Lower lobe of right lung (tissue), 2 donors: ENCODE data around the gene PRIMA1. TPM values are rescaled to one million over a fixed set of nuclear protein-coding genes. Genes with fewer than 3 reads are reported as not detected.

ENCODE experiments used
- ATAC-seq, 2 donors: fragments of 200-7000 bp; cut with Tn5 transposase; one replicate each; pipeline ENCODE4 v1.9.1; 2020 to 2022; ENCODE audit warnings: mild to moderate bottlenecking in 2 of 2, moderate library complexity in 2 of 2
- DNase-seq: peaks from one replicate; pipeline ENCODE4 v3.0.0-alpha.2; 2020
- H3K27ac ChIP-seq: fragments of 200-600 bp; one replicate; pipeline ENCODE4 v1.8.0; 2022
- H3K27me3 ChIP-seq: fragments of 200-600 bp; one replicate; pipeline ENCODE4 v1.8.0; 2022; ENCODE audit warnings: low read depth
- H3K36me3 ChIP-seq: fragments of 200-600 bp; one replicate; pipeline ENCODE4 v1.8.0; 2022; ENCODE audit warnings: mild to moderate bottlenecking
- H3K4me1 ChIP-seq: fragments of 200-600 bp; one replicate; pipeline ENCODE4 v1.8.0; 2022
- H3K4me3 ChIP-seq: fragments of 200-600 bp; one replicate; pipeline ENCODE4 v1.8.0; 2022; ENCODE audit warnings: mild to moderate bottlenecking
- H3K9me3 ChIP-seq: fragments of 200-600 bp; one replicate; pipeline ENCODE4 v1.8.0; 2022
- intact Hi-C: fragments of 100-400 bp; cut with DNase I; formaldehyde crosslinking; loops from one replicate; pipeline ENCODE4 v1.11.0; 2022
- long read RNA-seq: library from polyadenylated mRNA; unstranded; transcript quantifications from one replicate; pipeline ENCODE4 v2.0.0, GENCODE V29; 2021
- total RNA-seq: library from RNA; stranded (reverse); fragmentation: NEBNext Ultra II Directional; extraction: Animal tissue kit (Norgen Biotek cat#: 25700); gene quantifications from one replicate; pipeline ENCODE4 v1.2.1, GENCODE V29; 2021
- TF ChIP-seq, protein P1 (sequence below): fragments of 200-600 bp; IDR thresholded peaks from one replicate; pipeline ENCODE4 v1.8.0; 2022; ENCODE audit warnings: antibody characterized with exemption, mild to moderate bottlenecking
- donor health status: DM: no; HTN: yes; CAD: no; lungs with severe emphysema.

PRIMA1 gene, protein sequence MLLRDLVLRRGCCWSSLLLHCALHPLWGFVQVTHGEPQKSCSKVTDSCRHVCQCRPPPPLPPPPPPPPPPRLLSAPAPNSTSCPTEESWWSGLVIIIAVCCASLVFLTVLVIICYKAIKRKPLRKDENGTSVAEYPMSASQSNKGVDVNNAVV
- 3.0 TPM for total RNA-seq
- long read RNA-seq, partial matches to known transcripts, result 0 of 6 reads
- long read RNA-seq, other reads (novel, unspliced or antisense), result 6 of 6 reads

DNA sequence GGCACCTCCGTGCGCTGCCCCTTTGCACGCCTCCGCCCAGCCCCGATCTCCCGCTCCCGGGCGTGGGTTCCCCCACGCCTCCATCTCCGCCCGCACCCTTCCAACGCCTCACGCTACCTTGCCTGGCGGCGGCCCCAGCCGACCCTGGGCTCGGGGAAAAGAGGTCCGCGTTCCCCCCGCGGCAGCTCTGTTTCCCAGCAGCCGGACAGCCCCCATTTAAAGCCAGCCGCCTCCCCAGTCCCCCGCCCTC, at the start of gene PRIMA1:
Gene PRIMA1 (minus strand): TSS at position 193 of the 250 bp plus-strand sequence. CDS start 767 bp downstream, outside the sequence.
- Histone ChIP-seq H3K9me3 (no peaks in the 10 kb centered on the region), H3K4me1 (no peaks in the 10 kb centered on the region), H3K27ac (no peak within 1 kb of the TSS), H3K4me3 (peak within 1 kb of the TSS; percentile 46), H3K27me3 (peaks cover 34% of the 10 kb centered on the region), H3K36me3 (no peaks in the 10 kb centered on the region)
- no peak for DNase-seq
- intact Hi-C loops, result no loop called here
- TF ChIP-seq, protein P1, sequence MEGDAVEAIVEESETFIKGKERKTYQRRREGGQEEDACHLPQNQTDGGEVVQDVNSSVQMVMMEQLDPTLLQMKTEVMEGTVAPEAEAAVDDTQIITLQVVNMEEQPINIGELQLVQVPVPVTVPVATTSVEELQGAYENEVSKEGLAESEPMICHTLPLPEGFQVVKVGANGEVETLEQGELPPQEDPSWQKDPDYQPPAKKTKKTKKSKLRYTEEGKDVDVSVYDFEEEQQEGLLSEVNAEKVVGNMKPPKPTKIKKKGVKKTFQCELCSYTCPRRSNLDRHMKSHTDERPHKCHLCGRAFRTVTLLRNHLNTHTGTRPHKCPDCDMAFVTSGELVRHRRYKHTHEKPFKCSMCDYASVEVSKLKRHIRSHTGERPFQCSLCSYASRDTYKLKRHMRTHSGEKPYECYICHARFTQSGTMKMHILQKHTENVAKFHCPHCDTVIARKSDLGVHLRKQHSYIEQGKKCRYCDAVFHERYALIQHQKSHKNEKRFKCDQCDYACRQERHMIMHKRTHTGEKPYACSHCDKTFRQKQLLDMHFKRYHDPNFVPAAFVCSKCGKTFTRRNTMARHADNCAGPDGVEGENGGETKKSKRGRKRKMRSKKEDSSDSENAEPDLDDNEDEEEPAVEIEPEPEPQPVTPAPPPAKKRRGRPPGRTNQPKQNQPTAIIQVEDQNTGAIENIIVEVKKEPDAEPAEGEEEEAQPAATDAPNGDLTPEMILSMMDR, result no peak
- ATAC-seq, result no peak

DNA sequence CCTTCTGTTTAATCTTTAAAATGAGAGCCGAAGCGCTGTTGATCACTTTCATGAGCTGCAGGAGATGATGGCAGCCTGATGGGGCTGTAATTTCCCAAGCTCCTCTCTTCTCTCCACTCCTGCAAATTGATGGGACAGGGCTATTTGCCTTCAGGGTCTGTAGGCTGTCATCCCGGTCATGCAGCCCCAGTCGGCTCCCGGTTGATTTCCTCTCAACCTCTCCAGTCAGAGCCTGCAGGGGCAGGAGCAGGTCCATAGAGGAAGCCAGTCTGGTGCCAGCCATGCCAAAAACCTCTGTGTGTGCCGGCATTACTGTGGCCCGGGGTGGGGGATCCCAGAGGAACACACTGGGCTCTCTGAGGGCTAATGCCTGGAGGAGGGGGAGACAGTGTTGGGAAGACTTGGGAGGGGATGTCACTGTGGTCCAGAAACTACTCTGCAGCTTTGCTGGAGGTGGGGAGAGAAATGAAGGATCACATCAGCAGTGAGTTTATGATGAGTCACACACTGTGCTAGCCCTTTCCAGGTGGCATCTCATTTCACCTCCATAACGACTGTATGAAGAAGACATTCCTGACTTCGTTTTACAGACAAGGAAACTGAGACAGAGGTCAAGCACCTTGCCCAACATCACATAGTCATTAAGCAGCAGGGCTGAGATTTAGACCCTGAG, 46.5 kb upstream of the PRIMA1 start:
- no peaks in the 10 kb centered on the region for H3K36me3 ChIP-seq
- peaks cover 10% of the 10 kb centered on the region for H3K27me3 ChIP-seq
- H3K9me3 ChIP-seq, result no peaks in the 10 kb centered on the region
- H3K4me1 ChIP-seq, result no peaks in the 10 kb centered on the region
- H3K4me3 ChIP-seq, result no peak overlapping the region
- ATAC-seq, result no peak
- no peak overlapping the region for H3K27ac ChIP-seq
- TF ChIP-seq, protein P1, result no peak
- no peak for DNase-seq
- intact Hi-C loops, result no loop called here

DNA sequence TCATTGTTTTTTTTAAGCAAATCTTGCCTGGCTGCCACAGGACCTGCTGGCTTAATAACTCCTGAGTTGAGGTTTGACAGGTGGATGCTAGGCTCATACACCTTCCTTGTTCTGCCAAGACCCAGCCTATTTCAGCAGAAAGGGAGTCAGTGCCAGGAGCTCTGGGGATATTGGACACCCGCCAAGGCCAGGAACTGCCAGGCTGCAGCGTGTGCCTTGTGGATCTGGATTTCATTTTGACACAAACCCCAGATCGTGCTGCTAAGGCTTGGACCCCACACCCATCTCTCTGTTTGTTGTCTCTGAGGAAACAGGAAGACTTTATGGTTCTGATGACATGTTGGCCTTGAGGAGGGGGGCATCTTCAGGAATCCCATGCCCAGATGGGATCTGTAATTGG, 44.4 kb upstream of the PRIMA1 start:
- no peak overlapping the region for H3K27ac ChIP-seq
- H3K36me3 ChIP-seq, result no peaks in the 10 kb centered on the region
- no peaks in the 10 kb centered on the region for H3K4me1 ChIP-seq
- ATAC-seq, result peak in 1 of 2 donors; percentile 49
- TF ChIP-seq, protein P1, result no peak
- peaks cover 10% of the 10 kb centered on the region for H3K27me3 ChIP-seq
- DNase-seq, result no peak
- no peaks in the 10 kb centered on the region for H3K9me3 ChIP-seq
- intact Hi-C loops, result no loop called here
- H3K4me3 ChIP-seq, result no peak overlapping the region

DNA sequence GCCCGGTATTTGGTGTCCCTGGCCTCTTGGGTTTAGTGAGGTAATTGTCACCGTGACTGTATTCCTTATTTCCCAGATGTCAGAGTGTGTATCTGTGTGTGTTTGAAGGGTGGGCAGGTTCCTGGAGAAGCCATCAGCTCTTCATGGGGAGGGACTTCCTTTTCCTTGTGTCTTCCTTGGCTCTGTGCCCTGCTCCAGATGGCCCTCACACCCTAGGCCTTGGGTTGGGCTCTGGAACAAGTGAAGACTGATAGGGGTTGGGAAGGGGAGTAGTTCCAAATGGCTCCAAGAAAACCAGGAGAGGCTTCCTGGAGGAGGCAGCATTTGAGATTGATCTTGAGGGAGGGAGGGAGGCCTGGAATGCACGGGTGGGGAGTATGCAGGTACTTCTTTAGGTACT, 43.8 kb upstream of the PRIMA1 start:
- TF ChIP-seq, protein P1, result no peak
- no peak for DNase-seq
- H3K27ac ChIP-seq, result no peak overlapping the region
- no peaks in the 10 kb centered on the region for H3K36me3 ChIP-seq
- no peaks in the 10 kb centered on the region for H3K9me3 ChIP-seq
- H3K27me3 ChIP-seq, result peaks cover 10% of the 10 kb centered on the region
- no peak overlapping the region for H3K4me3 ChIP-seq
- H3K4me1 ChIP-seq, result no peaks in the 10 kb centered on the region
- intact Hi-C loops, result no loop called here
- no peak for ATAC-seq

DNA sequence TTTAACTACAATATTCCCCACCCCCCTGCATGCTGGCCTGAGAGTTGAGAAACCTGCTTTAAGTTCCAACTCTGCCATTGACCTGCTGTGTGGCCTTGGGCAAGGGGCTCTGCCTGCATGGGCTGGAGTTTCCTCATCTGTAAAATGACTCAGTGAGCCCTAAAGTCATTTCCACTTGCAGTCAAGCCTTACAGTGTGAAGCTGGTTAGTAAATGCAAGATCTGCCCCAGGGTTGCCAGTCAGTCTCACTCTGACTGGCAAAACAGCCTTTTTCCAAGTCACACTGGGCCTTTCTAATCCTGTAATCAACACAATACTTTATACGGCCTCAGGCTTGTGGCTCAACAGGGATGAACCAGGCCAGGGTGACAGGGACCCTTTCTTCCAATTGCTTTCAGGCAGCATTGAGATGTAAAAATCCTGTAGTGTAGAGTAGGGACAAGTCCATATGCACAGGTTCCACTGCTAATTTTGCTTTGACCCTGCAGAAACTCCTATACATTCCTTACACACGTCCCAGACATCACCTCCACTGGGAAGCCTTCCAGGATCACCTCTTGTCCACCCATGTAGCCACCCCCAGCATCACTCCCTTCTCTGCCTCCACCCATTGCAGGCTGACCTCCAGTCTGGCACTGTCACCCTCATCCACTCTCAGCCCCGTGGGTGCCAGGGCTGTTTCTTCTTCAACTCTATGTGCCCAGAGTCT, 42.6 kb upstream of the PRIMA1 start:
- no peak overlapping the region for H3K27ac ChIP-seq
- H3K4me3 ChIP-seq, result no peak overlapping the region
- H3K4me1 ChIP-seq, result no peaks in the 10 kb centered on the region
- DNase-seq, result no peak
- ATAC-seq, result no peak
- H3K36me3 ChIP-seq, result no peaks in the 10 kb centered on the region
- no peaks in the 10 kb centered on the region for H3K9me3 ChIP-seq
- intact Hi-C loops, result no loop called here
- TF ChIP-seq, protein P1, result no peak
- peaks cover 8% of the 10 kb centered on the region for H3K27me3 ChIP-seq
